GM21423 (cell line): ENCODE data around the gene OR4D10.

ENCODE experiments used
- ATAC-seq: cut with Tn5 transposase; IDR thresholded peaks from one replicate; pipeline ENCODE4 v1.9.1; 2021; ENCODE audit warnings: mild to moderate bottlenecking, moderate library complexity; ENCODE audit not compliant: unreplicated experiment

The OR4D10 gene

GRCh38 chr11:59523541-59523940 lies 50.4 kb downstream of the OR4D10 start:
- ATAC-seq: no peak

GRCh38 chr11:59528711-59529110 lies 55.6 kb downstream of the OR4D10 start:
- no peak for ATAC-seq
